ENCODE measurements around the gene CTTN.
A peak's percentile ranks its signal among the peaks of the same experiment; 100 is the strongest.

CTTN gene

GRCh38 chr11:70420496-70420895, 22.2 kb downstream of the CTTN start:
- Histone ChIP-seq H3K27ac (replicated peaks) (no peak overlapping the region), H3K4me3 (replicated peaks; ENCODE audit: insufficient read depth, low read length) (no peak overlapping the region), H3K27me3 (ENCODE audit: insufficient read depth, poor library complexity, severe bottlenecking) (peaks cover 26% of the 10 kb centered on the region)
- no peak for DNase-seq (ENCODE audit: low read depth in 1 of 2, low spot score in 1 of 2)
- no peak for TF ChIP-seq CTCF (IDR thresholded peaks at IDR 0.05; ENCODE audit: insufficient read depth, low read length)
- TF ChIP-seq SPI1 (IDR thresholded peaks at IDR 0.05; ENCODE audit: borderline replicate concordance, low read depth), result no peak
- TF ChIP-seq POLR2AphosphoS5 (IDR thresholded peaks at IDR 0.05; ENCODE audit: low read depth), result no peak
- TF ChIP-seq GABPA (IDR thresholded peaks at IDR 0.05; ENCODE audit: low read depth), result no peak
- TF ChIP-seq REST (IDR thresholded peaks at IDR 0.05; ENCODE audit: insufficient replicate concordance, low read depth), result no peak

GRCh38 chr11:70421123-70421522, 22.8 kb downstream of the CTTN start:
- H3K27me3 ChIP-seq (ENCODE audit: insufficient read depth, poor library complexity, severe bottlenecking), result peaks cover 29% of the 10 kb centered on the region
- no peak for TF ChIP-seq REST (IDR thresholded peaks at IDR 0.05; ENCODE audit: insufficient replicate concordance, low read depth)
- TF ChIP-seq GABPA (IDR thresholded peaks at IDR 0.05; ENCODE audit: low read depth), result no peak
- TF ChIP-seq CTCF (IDR thresholded peaks at IDR 0.05; ENCODE audit: insufficient read depth, low read length), result no peak
- TF ChIP-seq SPI1 (IDR thresholded peaks at IDR 0.05; ENCODE audit: borderline replicate concordance, low read depth), result no peak
- TF ChIP-seq POLR2AphosphoS5 (IDR thresholded peaks at IDR 0.05; ENCODE audit: low read depth), result no peak
- H3K27ac ChIP-seq (replicated peaks), result no peak overlapping the region
- peak in 1 of 2 experiments; percentile 55 for DNase-seq (ENCODE audit: low read depth in 1 of 2, low spot score in 1 of 2)
- no peak overlapping the region for H3K4me3 ChIP-seq (replicated peaks; ENCODE audit: insufficient read depth, low read length)

GRCh38 chr11:70422692-70423522, 24.6 kb downstream of the CTTN start:
- no peak overlapping the region for H3K4me3 ChIP-seq (replicated peaks; ENCODE audit: insufficient read depth, low read length)
- DNase-seq (ENCODE audit: low read depth in 1 of 2, low spot score in 1 of 2), result no peak
- no peak overlapping the region for H3K27ac ChIP-seq (replicated peaks)
- peaks cover 29% of the 10 kb centered on the region for H3K27me3 ChIP-seq (ENCODE audit: insufficient read depth, poor library complexity, severe bottlenecking)
- no peak for TF ChIP-seq REST (IDR thresholded peaks at IDR 0.05; ENCODE audit: insufficient replicate concordance, low read depth)
- no peak for TF ChIP-seq POLR2AphosphoS5 (IDR thresholded peaks at IDR 0.05; ENCODE audit: low read depth)
- no peak for TF ChIP-seq SPI1 (IDR thresholded peaks at IDR 0.05; ENCODE audit: borderline replicate concordance, low read depth)
- TF ChIP-seq GABPA (IDR thresholded peaks at IDR 0.05; ENCODE audit: low read depth), result no peak
- no peak for TF ChIP-seq CTCF (IDR thresholded peaks at IDR 0.05; ENCODE audit: insufficient read depth, low read length)

Measured in HL-60 (cell line).